ENCODE measurements around the gene GRWD1. TPM values are rescaled to one million over a fixed set of nuclear protein-coding genes. Genes with fewer than 3 reads are reported as not detected.
A peak's percentile ranks its signal among the peaks of the same experiment; 100 is the strongest.

GRWD1 gene
- total RNA-seq, 1 donor from 2014 or later = 71.4 TPM

- H3K27ac Mint-ChIP-seq = no peak overlapping the region
- H3K4me1 Mint-ChIP-seq = peaks cover 30% of the 10 kb centered on the region
- intact Hi-C loops (cut with micrococcal nuclease) = no loop called here
- no peaks in the 10 kb centered on the region for H3K9me3 Mint-ChIP-seq
- POLR2A ChIA-PET = interaction anchor here (0.5 to 1.3 kb wide), 2 partner anchors 12 to 51 kb away, joined by 5 to 11 read pairs; partner anchors contain the start of gene KDELR1
- ATAC-seq (ENCODE audit: low read depth) = no peak
- DNase-seq = no peak
- CTCF ChIA-PET = interaction anchor here (0.9 to 1.1 kb wide), 2 partner anchors 51 to 92 kb away, joined by 3 read pairs; partner anchors contain the start of gene KDELR1
- H3K36me3 Mint-ChIP-seq (ENCODE audit: low read depth) = peaks cover 14% of the 10 kb centered on the region
- peaks cover 30% of the 10 kb centered on the region for H3K27me3 Mint-ChIP-seq
- TF ChIP-seq CTCF (IDR thresholded peaks at IDR 0.05) = no peak
- H3K4me3 Mint-ChIP-seq = peak overlapping the region; percentile 56
Observed at GRCh38 chr19:48442116-48443035, 3.4 kb upstream of the GRWD1 start.

GRCh38 chr19:48443256-48443655, 2.5 kb upstream of the GRWD1 start:
- TF ChIP-seq CTCF (IDR thresholded peaks at IDR 0.05) = no peak
- ChIA-PET CTCF (interaction anchor here (0.9 to 1.1 kb wide), 2 partner anchors 52 to 92 kb away, joined by 3 read pairs; partner anchors contain the start of gene KDELR1), POLR2A (interaction anchor here (0.6 to 1.3 kb wide), 2 partner anchors 11 to 52 kb away, joined by 4 to 5 read pairs; partner anchors contain the start of gene KDELR1)
- ATAC-seq (ENCODE audit: low read depth) (no peak), DNase-seq (peak; percentile 36)
- intact Hi-C loops (cut with micrococcal nuclease) = no loop called here
- Mint-ChIP-seq H3K4me3 (no peak overlapping the region), H3K27ac (no peak overlapping the region), H3K36me3 (ENCODE audit: low read depth) (peaks cover 22% of the 10 kb centered on the region), H3K4me1 (peaks cover 35% of the 10 kb centered on the region), H3K9me3 (no peaks in the 10 kb centered on the region), H3K27me3 (peaks cover 23% of the 10 kb centered on the region)

- POLR2A ChIA-PET = interaction anchor here (0.6 to 1.3 kb wide), 2 partner anchors 12 to 52 kb away, joined by 4 to 5 read pairs; partner anchors contain the start of gene KDELR1
- ATAC-seq (ENCODE audit: low read depth) (no peak), DNase-seq (peak; percentile 37)
- Mint-ChIP-seq H3K27me3 (peaks cover 21% of the 10 kb centered on the region), H3K36me3 (ENCODE audit: low read depth) (peaks cover 27% of the 10 kb centered on the region), H3K4me1 (peaks cover 35% of the 10 kb centered on the region), H3K9me3 (no peaks in the 10 kb centered on the region), H3K4me3 (no peak overlapping the region), H3K27ac (no peak overlapping the region)
- TF ChIP-seq CTCF (IDR thresholded peaks at IDR 0.05) = no peak
- intact Hi-C loops (cut with micrococcal nuclease) = no loop called here
- CTCF ChIA-PET = interaction anchor here (0.9 to 1.1 kb wide), 2 partner anchors 52 to 93 kb away, joined by 3 read pairs; partner anchors contain the start of gene KDELR1
Observed at GRCh38 chr19:48443731-48444128, 2.1 kb upstream of the GRWD1 start.

GRCh38 chr19:48444129-48444935, 1.5 kb upstream of the GRWD1 start:
- no peak for DNase-seq
- H3K9me3 Mint-ChIP-seq = no peaks in the 10 kb centered on the region
- POLR2A ChIA-PET = interaction anchor here (1.0 to 2.2 kb wide), 4 partner anchors 49 to 123 kb away, joined by 3 to 7 read pairs (median 5); partner anchors contain the start of genes KDELR1, SYNGR4 and TMEM143
- intact Hi-C loops (cut with micrococcal nuclease) = no loop called here
- no peak for ATAC-seq (ENCODE audit: low read depth)
- peak overlapping the region; percentile 95 for H3K27ac Mint-ChIP-seq
- H3K27me3 Mint-ChIP-seq = peaks cover 19% of the 10 kb centered on the region
- no peak for TF ChIP-seq CTCF (IDR thresholded peaks at IDR 0.05)
- peak overlapping the region; percentile 96 for H3K4me3 Mint-ChIP-seq
- H3K36me3 Mint-ChIP-seq (ENCODE audit: low read depth) = peaks cover 33% of the 10 kb centered on the region
- CTCF ChIA-PET = interaction anchor here (1.9 to 2.0 kb wide), 2 partner anchors 45 to 110 kb away, joined by 4 to 5 read pairs; no protein-coding TSS in a partner anchor
- H3K4me1 Mint-ChIP-seq = peaks cover 35% of the 10 kb centered on the region
